Activated CD4-positive, alpha-beta T cell treated with anti-CD3 and anti-CD28 coated beads, Interleukin-2, amount 10 ng/mL, durations not matched to agents 7 days and 5 days (primary cell): ENCODE measurements around the gene KRTAP5-7. TPM values are rescaled to one million over a fixed set of nuclear protein-coding genes. Genes with fewer than 3 reads are reported as not detected.

Source experiments
- CTCF ChIA-PET: fragments of 350-600 bp; sonication (Branson Sonifier 250); formaldehyde crosslinking; loops from one replicate; lab custom pipeline; 2021; ENCODE audit warnings: antibody characterized with exemption; lab: Charles Lee
- POLR2A ChIA-PET: fragments of 350-600 bp; sonication (Branson Sonifier 250); formaldehyde crosslinking; loops from one replicate; lab custom pipeline; 2021; ENCODE audit warnings: antibody characterized with exemption; lab: Charles Lee
- DNase-seq: peaks from one replicate; pipeline ENCODE4 v3.0.0-alpha.2; 2020
- H3K27ac Mint-ChIP-seq: one replicate; pipeline ENCODE4 v1.8.0; 2021; ENCODE audit warnings: mild to moderate bottlenecking, moderate library complexity, mixed read lengths
- H3K27me3 Mint-ChIP-seq: one replicate; pipeline ENCODE4 v1.8.0; 2021; ENCODE audit warnings: mixed read lengths
- H3K36me3 Mint-ChIP-seq: one replicate; pipeline ENCODE4 v1.8.0; 2021; ENCODE audit warnings: low read depth, mixed read lengths
- H3K4me1 Mint-ChIP-seq: one replicate; pipeline ENCODE4 v1.8.0; 2021; ENCODE audit warnings: mixed read lengths
- H3K4me3 Mint-ChIP-seq: one replicate; pipeline ENCODE4 v1.8.0; 2021; ENCODE audit warnings: mild to moderate bottlenecking, moderate library complexity, mixed read lengths
- H3K9me3 Mint-ChIP-seq: one replicate; pipeline ENCODE4 v1.8.0; 2021; ENCODE audit warnings: mixed read lengths
- total RNA-seq, 2 experiments: library from RNA; stranded (reverse); gene quantifications; one replicate each; pipeline ENCODE4 v1.2.3, GENCODE V29; 2021

Gene KRTAP5-7
- total RNA-seq, 2 experiments from 2014 or later: 0.29 TPM; not detected in 1

GRCh38 chr11:71501071-71501985 is 25.7 kb upstream of the KRTAP5-7 start:
- Mint-ChIP-seq H3K4me1 (peaks cover 7% of the 10 kb centered on the region), H3K9me3 (no peaks in the 10 kb centered on the region), H3K36me3 (peaks cover 56% of the 10 kb centered on the region), H3K4me3 (no peak overlapping the region), H3K27ac (no peak overlapping the region), H3K27me3 (no peaks in the 10 kb centered on the region)
- CTCF ChIA-PET: interaction anchor here (0.8 kb wide), 1 partner anchor 16 kb away, joined by 3 read pairs; no protein-coding TSS in a partner anchor
- DNase-seq: no peak
- POLR2A ChIA-PET: no interaction called here

- no peak for DNase-seq
- CTCF ChIA-PET: no interaction called here
These were observed 25.0 kb upstream of the KRTAP5-7 start for GRCh38 chr11:71502026-71502425.

GRCh38 chr11:71502871-71503435 is 24.1 kb upstream of the KRTAP5-7 start:
- no peak for DNase-seq

More at GRCh38 chr11:71502026-71502425, 25.0 kb upstream of the KRTAP5-7 start:
- Mint-ChIP-seq H3K4me3 (no peak overlapping the region), H3K27me3 (no peaks in the 10 kb centered on the region), H3K36me3 (peaks cover 58% of the 10 kb centered on the region), H3K27ac (no peak overlapping the region), H3K9me3 (peaks cover 1% of the 10 kb centered on the region), H3K4me1 (peaks cover 7% of the 10 kb centered on the region)
- POLR2A ChIA-PET: no interaction called here

GRCh38 chr11:71504531-71504930 is 22.5 kb upstream of the KRTAP5-7 start:
- H3K4me1 Mint-ChIP-seq: no peaks in the 10 kb centered on the region

More at GRCh38 chr11:71502871-71503435, 24.1 kb upstream of the KRTAP5-7 start:
- H3K36me3 Mint-ChIP-seq: peaks cover 53% of the 10 kb centered on the region
- no peak overlapping the region for H3K27ac Mint-ChIP-seq
- CTCF ChIA-PET: no interaction called here
- H3K9me3 Mint-ChIP-seq: peaks cover 6% of the 10 kb centered on the region
- no peak overlapping the region for H3K4me3 Mint-ChIP-seq
- H3K4me1 Mint-ChIP-seq: peaks cover 7% of the 10 kb centered on the region
- POLR2A ChIA-PET: no interaction called here
- no peaks in the 10 kb centered on the region for H3K27me3 Mint-ChIP-seq

GRCh38 chr11:71505001-71505400 is 22.1 kb upstream of the KRTAP5-7 start:
- Mint-ChIP-seq H3K27me3 (no peaks in the 10 kb centered on the region), H3K36me3 (peaks cover 36% of the 10 kb centered on the region), H3K4me3 (no peak overlapping the region), H3K9me3 (peaks cover 16% of the 10 kb centered on the region), H3K27ac (no peak overlapping the region), H3K4me1 (no peaks in the 10 kb centered on the region)
- no peak for DNase-seq
- CTCF ChIA-PET: no interaction called here
- POLR2A ChIA-PET: no interaction called here

More at GRCh38 chr11:71504531-71504930, 22.5 kb upstream of the KRTAP5-7 start:
- POLR2A ChIA-PET: no interaction called here
- CTCF ChIA-PET: interaction anchor here (0.7 kb wide), 1 partner anchor 51 kb away, joined by 3 read pairs; the partner anchor contains the start of gene NADSYN1
- peaks cover 12% of the 10 kb centered on the region for H3K9me3 Mint-ChIP-seq
- H3K27me3 Mint-ChIP-seq: no peaks in the 10 kb centered on the region
- peaks cover 40% of the 10 kb centered on the region for H3K36me3 Mint-ChIP-seq
- H3K27ac Mint-ChIP-seq: no peak overlapping the region
- no peak overlapping the region for H3K4me3 Mint-ChIP-seq
- no peak for DNase-seq

- Mint-ChIP-seq H3K4me1 (no peaks in the 10 kb centered on the region), H3K36me3 (peaks cover 29% of the 10 kb centered on the region), H3K9me3 (peaks cover 17% of the 10 kb centered on the region), H3K27me3 (no peaks in the 10 kb centered on the region), H3K27ac (no peak overlapping the region), H3K4me3 (no peak overlapping the region)
- POLR2A ChIA-PET: no interaction called here
- DNase-seq: no peak
- CTCF ChIA-PET: interaction anchor here (2.1 kb wide), 1 partner anchor 13 kb away, joined by 5 read pairs; no protein-coding TSS in a partner anchor
These were observed 21.3 kb upstream of the KRTAP5-7 start for GRCh38 chr11:71505781-71506180.

- Mint-ChIP-seq H3K4me3 (no peak overlapping the region), H3K27me3 (no peaks in the 10 kb centered on the region), H3K36me3 (peaks cover 26% of the 10 kb centered on the region), H3K27ac (no peak overlapping the region), H3K9me3 (peaks cover 17% of the 10 kb centered on the region), H3K4me1 (no peaks in the 10 kb centered on the region)
- DNase-seq: no peak
- POLR2A ChIA-PET: no interaction called here
- CTCF ChIA-PET: interaction anchor here (0.6 to 2.1 kb wide), 2 partner anchors 15 to 332 kb away, joined by 3 to 5 read pairs; no protein-coding TSS in a partner anchor
These were observed 20.0 kb upstream of the KRTAP5-7 start for GRCh38 chr11:71507102-71507501.

GRCh38 chr11:71518506-71519471 is 8.3 kb upstream of the KRTAP5-7 start:
- Mint-ChIP-seq H3K4me3 (no peak overlapping the region), H3K27me3 (no peaks in the 10 kb centered on the region), H3K9me3 (peaks cover 6% of the 10 kb centered on the region), H3K27ac (no peak overlapping the region), H3K36me3 (no peaks in the 10 kb centered on the region), H3K4me1 (no peaks in the 10 kb centered on the region)
- CTCF ChIA-PET: no interaction called here
- no peak for DNase-seq
- POLR2A ChIA-PET: no interaction called here

GRCh38 chr11:71519546-71519945 is 7.5 kb upstream of the KRTAP5-7 start:
- Mint-ChIP-seq H3K9me3 (peaks cover 6% of the 10 kb centered on the region), H3K4me3 (no peak overlapping the region), H3K27ac (no peak overlapping the region), H3K27me3 (no peaks in the 10 kb centered on the region), H3K4me1 (no peaks in the 10 kb centered on the region), H3K36me3 (no peaks in the 10 kb centered on the region)
- CTCF ChIA-PET: no interaction called here
- no peak for DNase-seq
- POLR2A ChIA-PET: no interaction called here

- DNase-seq: no peak
- peaks cover 2% of the 10 kb centered on the region for H3K27me3 Mint-ChIP-seq
- no peak overlapping the region for H3K27ac Mint-ChIP-seq
- ChIA-PET POLR2A (no interaction called here), CTCF (no interaction called here)
- no peak overlapping the region for H3K4me3 Mint-ChIP-seq
- H3K36me3 Mint-ChIP-seq: no peaks in the 10 kb centered on the region
- no peaks in the 10 kb centered on the region for H3K9me3 Mint-ChIP-seq
- no peaks in the 10 kb centered on the region for H3K4me1 Mint-ChIP-seq
These were observed 1.7 kb upstream of the KRTAP5-7 start for GRCh38 chr11:71525188-71525937.

GRCh38 chr11:71525938-71526495 is 1.1 kb upstream of the KRTAP5-7 start:
- Mint-ChIP-seq H3K4me1 (no peaks in the 10 kb centered on the region), H3K4me3 (no peak overlapping the region), H3K9me3 (no peaks in the 10 kb centered on the region), H3K27ac (no peak overlapping the region), H3K27me3 (peaks cover 2% of the 10 kb centered on the region), H3K36me3 (no peaks in the 10 kb centered on the region)
- no peak for DNase-seq
- CTCF ChIA-PET: no interaction called here
- POLR2A ChIA-PET: no interaction called here
